Trophoblast cell (in vitro differentiated cells and primary cell): ENCODE measurements around the gene MYO1E.

Experiments used
- DNase-seq, 2 donors: peaks; one replicate each; pipeline ENCODE4 v3.0.0-alpha.2; 2016
- H2AFZ ChIP-seq: 2 replicates; pipeline ENCODE4 v1.6.1; 2013; ENCODE audit warnings: low read length, moderate library complexity, mild to moderate bottlenecking; ENCODE audit not compliant: insufficient read depth, poor library complexity
- H2AK5ac ChIP-seq: 2 replicates; pipeline ENCODE4 v1.6.1; 2013; ENCODE audit warnings: mild to moderate bottlenecking, low read length
- H2BK120ac ChIP-seq: 2 replicates; pipeline ENCODE4 v1.6.1; 2013; ENCODE audit warnings: low read length, mild to moderate bottlenecking, moderate library complexity; ENCODE audit not compliant: insufficient read depth, poor library complexity
- H2BK12ac ChIP-seq: 2 replicates; pipeline ENCODE4 v1.6.1; 2013; ENCODE audit warnings: mild to moderate bottlenecking, low read length, moderate library complexity
- H2BK5ac ChIP-seq: 2 replicates; pipeline ENCODE4 v1.6.1; 2013; ENCODE audit warnings: low read length, low read depth, moderate library complexity, mild to moderate bottlenecking; ENCODE audit not compliant: poor library complexity
- H3K14ac ChIP-seq: 2 replicates; pipeline ENCODE4 v1.6.1; 2013; ENCODE audit warnings: mild to moderate bottlenecking, low read length
- H3K18ac ChIP-seq: 2 replicates; pipeline ENCODE4 v1.6.1; 2013; ENCODE audit warnings: mild to moderate bottlenecking, low read length
- H3K23ac ChIP-seq: 2 replicates; pipeline ENCODE4 v1.6.1; 2013; ENCODE audit warnings: low read length
- H3K27ac ChIP-seq: 2 replicates; pipeline ENCODE4 v1.5.1; 2013; ENCODE audit warnings: low read depth, mild to moderate bottlenecking, inconsistent platforms, low read length, moderate library complexity
- H3K27me3 ChIP-seq: 2 replicates; pipeline ENCODE4 v1.6.1; 2013; ENCODE audit warnings: inconsistent platforms, mild to moderate bottlenecking, low read length, moderate library complexity; ENCODE audit not compliant: insufficient read depth
- H3K36me3 ChIP-seq, 2 experiments: 1 replicate in 1 of 2; 2 replicates in 1 of 2; pipeline ENCODE4 v1.6.1; 2013; ENCODE audit warnings: low read length in 2 of 2, mild to moderate bottlenecking in 2 of 2, moderate library complexity in 1 of 2; ENCODE audit not compliant: insufficient read depth in 2 of 2, control insufficient read depth in 1 of 2
- H3K4ac ChIP-seq: 2 replicates; pipeline ENCODE4 v1.6.1; 2013; ENCODE audit warnings: low read depth, mild to moderate bottlenecking, low read length, moderate library complexity
- H3K4me1 ChIP-seq, 2 experiments: 1 replicate in 1 of 2; 2 replicates in 1 of 2; pipeline ENCODE4 v1.6.1; 2013; ENCODE audit warnings: low read length in 2 of 2, mild to moderate bottlenecking in 2 of 2, moderate library complexity in 1 of 2; ENCODE audit not compliant: insufficient read depth in 2 of 2, control insufficient read depth in 1 of 2
- H3K4me2 ChIP-seq: 2 replicates; pipeline ENCODE4 v1.6.1; 2013; ENCODE audit warnings: inconsistent platforms, mild to moderate bottlenecking, low read length, moderate library complexity
- H3K4me3 ChIP-seq: 2 replicates; pipeline ENCODE4 v1.5.1; 2013; ENCODE audit warnings: mild to moderate bottlenecking, low read depth, low read length, inconsistent platforms
- H3K79me1 ChIP-seq: one replicate; pipeline ENCODE4 v1.6.1; 2013; ENCODE audit warnings: low read length
- H3K79me2 ChIP-seq: 2 replicates; pipeline ENCODE4 v1.6.1; 2013; ENCODE audit warnings: low read length, mild to moderate bottlenecking; ENCODE audit not compliant: control insufficient read depth, insufficient read depth, poor library complexity
- H3K9ac ChIP-seq: 2 replicates; pipeline ENCODE4 v1.6.1; 2013; ENCODE audit warnings: mild to moderate bottlenecking, low read length
- H3K9me3 ChIP-seq: 2 replicates; pipeline ENCODE4 v1.6.1; 2013; ENCODE audit warnings: low read depth, mild to moderate bottlenecking, control low read depth, inconsistent platforms, low read length; ENCODE audit not compliant: insufficient read depth
- H4K12ac ChIP-seq: 2 replicates; pipeline ENCODE4 v1.6.1; 2013; ENCODE audit warnings: low read depth, mild to moderate bottlenecking, low read length, moderate library complexity
- H4K8ac ChIP-seq: 2 replicates; pipeline ENCODE4 v1.6.1; 2013; ENCODE audit warnings: low read depth, mild to moderate bottlenecking, low read length, moderate library complexity
- H4K91ac ChIP-seq: one replicate; pipeline ENCODE4 v1.6.1; 2013; ENCODE audit warnings: low read depth, mild to moderate bottlenecking, low read length, moderate library complexity
- WGBS: extraction: QIAGEN DNeasy Blood & Tissue Kit; methylation state at CpG from one replicate; pipeline ENCODE4 v1.1.7; 2013; ENCODE audit warnings: missing lambda C conversion rate; ENCODE audit not compliant: insufficient read length, insufficient coverage; ENCODE audit errors: extremely low coverage; 5-methylcytosine and 5-hydroxymethylcytosine counted together

The MYO1E gene

GRCh38 chr15:59124261-59124660 is 248.4 kb downstream of the MYO1E start:
- no peak overlapping the region for H3K18ac ChIP-seq
- H2BK120ac ChIP-seq: no peak overlapping the region
- H2AFZ ChIP-seq: no peak overlapping the region
- H3K79me2 ChIP-seq: no peaks in the 10 kb centered on the region
- no peak overlapping the region for H2BK12ac ChIP-seq
- H3K23ac ChIP-seq: no peak overlapping the region
- no peak overlapping the region for H3K4ac ChIP-seq
- H3K79me1 ChIP-seq: no peaks in the 10 kb centered on the region
- H3K27ac ChIP-seq: no peak overlapping the region
- H3K4me3 ChIP-seq: no peak overlapping the region
- no peak overlapping the region for H4K91ac ChIP-seq
- peaks cover 18 to 31% of the 10 kb centered on the region in 2 experiments for H3K36me3 ChIP-seq
- no peak overlapping the region for H3K9ac ChIP-seq
- H2AK5ac ChIP-seq: no peak overlapping the region
- no peak overlapping the region for H3K4me2 ChIP-seq
- no peak for DNase-seq
- H3K27me3 ChIP-seq: no peaks in the 10 kb centered on the region
- no peak overlapping the region for H4K12ac ChIP-seq
- no peak overlapping the region for H3K14ac ChIP-seq
- no peak overlapping the region for H2BK5ac ChIP-seq
- H4K8ac ChIP-seq: no peak overlapping the region
- no peaks in the 10 kb centered on the region for H3K9me3 ChIP-seq
- no CpG with 5 or more reads among the region's 2 CpGs for WGBS
- no peaks in the 10 kb centered on the region for H3K4me1 ChIP-seq

DNA sequence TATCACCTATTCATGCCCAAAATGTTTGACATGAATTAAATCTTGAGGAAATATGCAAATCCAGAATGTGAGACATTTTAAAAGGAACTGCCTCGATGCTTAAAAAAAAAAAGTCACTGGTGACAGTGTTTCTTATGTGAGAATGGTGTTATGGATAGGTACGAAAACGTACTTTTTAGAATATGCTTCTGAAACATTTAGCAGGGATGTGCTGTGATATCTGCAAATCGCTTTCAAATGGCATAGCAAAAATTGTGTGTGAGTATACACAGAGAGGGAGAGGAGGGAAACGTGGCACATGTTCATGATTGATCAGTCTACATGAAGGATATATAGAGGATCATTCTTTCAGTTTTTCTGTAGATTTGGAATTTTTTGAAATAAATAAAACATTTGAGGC is 251.7 kb downstream of the MYO1E start:
- Histone ChIP-seq H3K18ac (no peak overlapping the region), H3K4ac (no peak overlapping the region), H3K23ac (no peak overlapping the region), H4K12ac (no peak overlapping the region), H4K91ac (no peak overlapping the region), H3K9me3 (no peaks in the 10 kb centered on the region), H2AK5ac (no peak overlapping the region), H3K79me2 (no peaks in the 10 kb centered on the region), H3K14ac (no peak overlapping the region), H3K27me3 (no peaks in the 10 kb centered on the region), H2BK120ac (no peak overlapping the region), H3K79me1 (no peaks in the 10 kb centered on the region), H3K9ac (no peak overlapping the region), H2AFZ (no peak overlapping the region), H2BK5ac (no peak overlapping the region), H3K27ac (no peak overlapping the region), H4K8ac (no peak overlapping the region), H3K36me3 (peaks cover 31 to 57% of the 10 kb centered on the region in 2 experiments), H3K4me1 (no peaks in the 10 kb centered on the region), H3K4me2 (no peak overlapping the region), H2BK12ac (no peak overlapping the region), H3K4me3 (no peak overlapping the region)
- no CpG with 5 or more reads among the region's 5 CpGs for WGBS
- DNase-seq: no peak

- Histone ChIP-seq H2BK120ac (no peak overlapping the region), H3K4me2 (no peak overlapping the region), H4K8ac (no peak overlapping the region), H3K4me1 (no peaks in the 10 kb centered on the region), H3K18ac (no peak overlapping the region), H4K12ac (peak overlapping the region; percentile 35), H4K91ac (no peak overlapping the region), H3K4ac (no peak overlapping the region), H2AK5ac (no peak overlapping the region), H3K4me3 (no peak overlapping the region), H3K36me3 (peaks cover 28 to 60% of the 10 kb centered on the region in 2 experiments), H3K9ac (no peak overlapping the region), H2BK12ac (no peak overlapping the region), H2AFZ (no peak overlapping the region), H3K27ac (no peak overlapping the region), H3K23ac (no peak overlapping the region), H3K14ac (no peak overlapping the region), H3K27me3 (no peaks in the 10 kb centered on the region), H3K79me2 (no peaks in the 10 kb centered on the region), H3K79me1 (no peaks in the 10 kb centered on the region), H2BK5ac (no peak overlapping the region), H3K9me3 (no peaks in the 10 kb centered on the region)
- WGBS: no CpG with 5 or more reads among the region's 5 CpGs
- DNase-seq: no peak
These were observed 253.0 kb downstream of the MYO1E start for GRCh38 chr15:59119625-59120024.

DNA sequence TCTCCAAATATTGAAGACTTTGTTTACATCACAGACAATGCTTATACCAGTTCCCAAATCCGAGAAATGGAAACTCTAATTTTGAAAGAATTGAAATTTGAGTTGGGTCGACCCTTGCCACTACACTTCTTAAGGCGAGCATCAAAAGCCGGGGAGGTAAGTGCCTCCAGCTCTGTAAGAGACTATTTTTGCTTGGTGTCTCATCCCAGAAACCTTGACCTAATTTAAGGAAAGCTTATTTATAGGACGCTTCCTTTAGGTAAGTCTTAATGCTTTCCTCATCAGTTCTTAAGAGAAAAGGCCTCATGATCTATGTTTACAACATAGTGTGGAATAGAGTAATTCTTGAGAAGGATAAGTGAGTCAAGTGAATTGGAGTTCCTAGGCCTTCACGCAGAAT is 255.9 kb downstream of the MYO1E start:
- Histone ChIP-seq H3K4me1 (no peaks in the 10 kb centered on the region), H3K4me2 (no peak overlapping the region), H3K27me3 (no peaks in the 10 kb centered on the region), H3K14ac (no peak overlapping the region), H3K23ac (no peak overlapping the region), H3K4ac (no peak overlapping the region), H3K27ac (no peak overlapping the region), H4K12ac (no peak overlapping the region), H2AFZ (no peak overlapping the region), H3K9ac (no peak overlapping the region), H2BK12ac (no peak overlapping the region), H3K4me3 (no peak overlapping the region), H4K91ac (no peak overlapping the region), H4K8ac (no peak overlapping the region), H3K79me1 (no peaks in the 10 kb centered on the region), H3K79me2 (no peaks in the 10 kb centered on the region), H3K36me3 (peaks cover 30 to 57% of the 10 kb centered on the region in 2 experiments), H3K18ac (no peak overlapping the region), H2BK120ac (no peak overlapping the region), H3K9me3 (no peaks in the 10 kb centered on the region), H2AK5ac (no peak overlapping the region), H2BK5ac (no peak overlapping the region)
- WGBS: no CpG with 5 or more reads among the region's 6 CpGs
- no peak for DNase-seq
